Pancreas (tissue), 10 donors: ENCODE results near the gene POU6F1. TPM values are rescaled to one million over a fixed set of nuclear protein-coding genes. Genes with fewer than 3 reads are reported as not detected.

Experiments used
- ATAC-seq, 4 donors: fragments of 200-7000 bp; cut with Tn5 transposase; one replicate each; pipeline versions ENCODE4 v1.8.0 to v1.9.1; 2020; ENCODE audit warnings: mild to moderate bottlenecking in 4 of 4, moderate library complexity in 4 of 4
- DNase-seq, 6 donors: peaks; one replicate each; pipeline ENCODE4 v3.0.0-alpha.2; 2020
- FAIRE-seq: peaks from 2 replicates; lab custom pipeline; 2012; peaks lifted over from hg19 to GRCh38; lab: Jason Lieb, UNC
- H3K27ac ChIP-seq, 4 donors: fragments of 200-600 bp; sonication (generic); 1 replicate in 3 of 4; 2 replicates in 1 of 4; pipeline versions ENCODE4 v1.5.0 to v1.8.0; 2020
- H3K27me3 ChIP-seq, 4 donors: fragments of 200-600 bp; one replicate each; pipeline ENCODE4 v1.8.0; 2021
- H3K36me3 ChIP-seq, 3 donors: fragments of 200-600 bp; sonication (generic) in 1 of 3; one replicate each; pipeline versions ENCODE4 v1.5.0 to v1.8.0; 2020 to 2021
- H3K4me1 ChIP-seq, 3 donors: fragments of 200-600 bp; one replicate each; pipeline ENCODE4 v1.8.0; 2021
- H3K4me3 ChIP-seq, 4 donors: fragments of 200-600 bp; sonication (generic) in 2 of 4; one replicate each; pipeline versions ENCODE4 v1.5.0 to v1.8.0; 2020 to 2021
- H3K9me3 ChIP-seq, 4 donors: fragments of 200-600 bp; one replicate each; pipeline ENCODE4 v1.8.0; 2021
- CTCF ChIP-seq, 4 donors: fragments of 200-600 bp; sonication (generic) in 3 of 4; IDR thresholded peaks; one replicate each; pipeline versions ENCODE4 v1.5.0 to v1.8.0; 2021; ENCODE audit warnings: antibody characterized with exemption in 4 of 4
- WGBS, 2 donors: extraction: QIAGEN DNeasy Blood & Tissue Kit; methylation state at CpG; one replicate each; pipeline ENCODE4 v1.1.7; 2013; 5-methylcytosine and 5-hydroxymethylcytosine counted together
- intact Hi-C, 3 donors: fragments of 100-400 bp; cut with DNase I; formaldehyde crosslinking; loops; one replicate each; pipeline versions ENCODE4 v1.11.1 to v1.14.2; 2022
- polyA plus RNA-seq, 2 donors: library from polyadenylated mRNA; stranded (reverse); fragments of 200-250 nt; gene quantifications; one replicate each; pipeline ENCODE4 v1.2.3, GENCODE V29; 2013
- total RNA-seq, 6 donors: library from RNA; stranded (reverse); fragmentation: NEBNext Ultra II Directional in 4 of 6; extraction: Animal tissue kit (Norgen Biotek cat#: 25700) in 4 of 6; gene quantifications; one replicate each; pipeline versions ENCODE4 v1.2.1 to v1.2.4, GENCODE V29; 2021 to 2023
- donor health status: healthy with polysubstance abuse.
- donor health status: DM: no; HTN: no; CAD: no; lungs with moderate emphysema.
- donor health status: DM: no; HTN: no; CAD: no.
- donor health status: control.
- donor health status: control.
- donor health status: Bipolar disorder and iron deficiency.
- donor health status: DM: yes; HTN: yes; CAD: no.
- donor health status: DM: no; HTN: no; CAD: no.
- donor health status: DM: no; HTN: no; CAD: no.
- donor health status: DM: yes; HTN: yes; CAD: no.

POU6F1 gene
- total and polyA plus RNA-seq, 8 donors, result 4.8 to 12.9 (median 7.3) TPM

- H3K27ac ChIP-seq, result peak overlapping the region; percentile 91 to 97 (median 94)
- peak in 1 of 4 donors; percentile 1 for ATAC-seq
Observed at GRCh38 chr12:51219322-51219721, 1.5 kb upstream of the POU6F1 start.

GRCh38 chr12:51218607-51219161 lies 822 bp upstream of the POU6F1 start:
- Histone ChIP-seq H3K36me3 (no peaks in the 10 kb centered on the region), H3K4me1 (peaks cover 0 to 13% (median 8%) of the 10 kb centered on the region in 3 donors), H3K9me3 (no peaks in the 10 kb centered on the region), H3K27ac (peak overlapping the region; percentile 91 to 97 (median 94)), H3K27me3 (no peaks in the 10 kb centered on the region), H3K4me3 (peak overlapping the region; percentile 58 to 86 (median 80))
- FAIRE-seq (no peak), ATAC-seq (peak; percentile 64 to 78 (median 70)), DNase-seq (peak; percentile 65 to 85 (median 72))
- intact Hi-C loops, result no loop called here
- TF ChIP-seq CTCF (IDR thresholded peaks at IDR 0.05), result peak in 1 of 4 donors; percentile 6
- WGBS, 2 donors, result 7 to 14% methylated on average over 10 of the region's 10 CpGs

More at GRCh38 chr12:51219322-51219721, 1.5 kb upstream of the POU6F1 start:
- WGBS, 2 donors, result 30 to 32% methylated on average over 5 of the region's 5 CpGs
- Histone ChIP-seq H3K4me3 (peak overlapping the region in 3 of 4 donors; percentile 79 to 86 (median 80)), H3K9me3 (no peaks in the 10 kb centered on the region), H3K4me1 (peaks cover 0 to 13% (median 8%) of the 10 kb centered on the region in 3 donors), H3K27me3 (no peaks in the 10 kb centered on the region), H3K36me3 (no peaks in the 10 kb centered on the region)
- intact Hi-C loops, result no loop called here
- FAIRE-seq (no peak), DNase-seq (no peak)
- TF ChIP-seq CTCF (IDR thresholded peaks at IDR 0.05), result no peak

- H3K4me3 ChIP-seq, result peak overlapping the region; percentile 58 to 86 (median 80)
- ATAC-seq, result peak; percentile 49 to 61 (median 54)
- H3K27ac ChIP-seq, result peak overlapping the region; percentile 91 to 97 (median 94)
- DNase-seq, result peak; percentile 64 to 85 (median 76)
- FAIRE-seq, result no peak
- no peaks in the 10 kb centered on the region for H3K27me3 ChIP-seq
- H3K4me1 ChIP-seq, result peaks cover 0 to 13% (median 8%) of the 10 kb centered on the region in 3 donors
- intact Hi-C loops, result no loop called here
- H3K36me3 ChIP-seq, result no peaks in the 10 kb centered on the region
- WGBS, 2 donors, result 0 to 1% methylated on average over 63 to 80 of the region's 81 CpGs
- no peaks in the 10 kb centered on the region for H3K9me3 ChIP-seq
- TF ChIP-seq CTCF (IDR thresholded peaks at IDR 0.05), result no peak
Observed at GRCh38 chr12:51217133-51217967, 512 bp downstream of the POU6F1 start.

GRCh38 chr12:51216642-51217041 lies 1.2 kb downstream of the POU6F1 start:
- Histone ChIP-seq H3K4me3 (peak overlapping the region; percentile 58 to 86 (median 80)), H3K27ac (peak overlapping the region; percentile 91 to 97 (median 94)), H3K27me3 (no peaks in the 10 kb centered on the region), H3K9me3 (no peaks in the 10 kb centered on the region), H3K36me3 (no peaks in the 10 kb centered on the region), H3K4me1 (peaks cover 0 to 13% (median 8%) of the 10 kb centered on the region in 3 donors)
- intact Hi-C loops, result no loop called here
- FAIRE-seq, result no peak
- no peak for ATAC-seq
- TF ChIP-seq CTCF (IDR thresholded peaks at IDR 0.05), result no peak
- WGBS, 2 donors, result 11 to 17% methylated on average over 7 of the region's 7 CpGs
- no peak for DNase-seq
